ENCODE data around the gene PDXK.

The PDXK gene

GRCh38 chr21:43808832-43809251 is 89.9 kb downstream of the PDXK start:
- DNase-seq: no peak

- no peak for DNase-seq
These were observed 90.4 kb downstream of the PDXK start for GRCh38 chr21:43809346-43809799.

- no peak for DNase-seq
These were observed 91.0 kb downstream of the PDXK start for GRCh38 chr21:43809853-43810504.

- peak; percentile 31 to 42 for DNase-seq
These were observed 91.8 kb downstream of the PDXK start for GRCh38 chr21:43810505-43811261.

- no peak for DNase-seq
These were observed 92.6 kb downstream of the PDXK start for GRCh38 chr21:43811262-43812105.
